Measurements from ENCODE around the gene ANKRD23. TPM values are rescaled to one million over a fixed set of nuclear protein-coding genes. Genes with fewer than 3 reads are reported as not detected.
A peak's percentile ranks its signal among the peaks of the same experiment; 100 is the strongest.
"Not testable (repeated sequence)": the region's sequence is repeated elsewhere in the genome, so short reads cannot be mapped to it uniquely, and the experiment has no call there.

ANKRD23 gene
- total RNA-seq, 1 donor from 2014 or later: 8.8 TPM

DNA sequence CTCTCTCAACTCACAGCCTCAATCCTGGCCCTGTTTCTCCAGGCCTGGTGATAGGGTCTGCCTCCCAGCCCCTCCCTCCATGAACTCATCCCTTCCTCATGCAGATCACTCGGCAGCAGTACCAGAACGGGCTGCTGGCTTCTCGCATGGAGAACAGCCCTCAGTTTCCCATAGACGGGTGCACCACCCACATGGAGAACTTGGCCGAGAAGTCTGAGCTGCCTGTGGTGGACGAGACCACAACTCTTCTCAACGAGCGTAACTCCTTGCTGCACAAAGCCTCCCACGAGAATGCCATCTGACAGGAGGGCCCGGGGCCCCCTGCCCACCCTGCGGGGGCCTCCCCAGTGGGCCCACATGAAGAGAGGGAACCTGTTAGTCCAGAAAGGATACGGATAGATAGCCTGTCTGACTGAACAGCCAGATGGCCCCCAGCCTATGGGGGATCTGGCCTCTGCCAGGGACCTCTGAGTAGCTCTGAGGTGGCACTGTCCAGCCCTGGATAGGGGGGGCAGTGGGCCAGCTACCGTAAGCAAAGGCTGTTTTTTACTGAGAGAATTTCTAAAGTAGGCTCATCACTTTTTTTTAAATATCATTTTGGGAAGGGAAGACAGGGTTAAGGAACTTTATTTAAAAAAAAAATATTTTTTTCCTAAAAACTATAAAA is 34.5 kb downstream of the ANKRD23 start:
- Mint-ChIP-seq H3K27me3 (ENCODE audit: insufficient read depth) (no peaks in the 10 kb centered on the region), H3K27ac (no peak overlapping the region), H3K4me1 (ENCODE audit: low read depth) (peaks cover 16% of the 10 kb centered on the region), H3K4me3 (no peak overlapping the region), H3K36me3 (ENCODE audit: low read depth) (peaks cover 7% of the 10 kb centered on the region), H3K9me3 (no peaks in the 10 kb centered on the region)
- intact Hi-C loops (cut with micrococcal nuclease): no loop called here
- DNase-seq (ENCODE audit: low spot score): no peak

DNA sequence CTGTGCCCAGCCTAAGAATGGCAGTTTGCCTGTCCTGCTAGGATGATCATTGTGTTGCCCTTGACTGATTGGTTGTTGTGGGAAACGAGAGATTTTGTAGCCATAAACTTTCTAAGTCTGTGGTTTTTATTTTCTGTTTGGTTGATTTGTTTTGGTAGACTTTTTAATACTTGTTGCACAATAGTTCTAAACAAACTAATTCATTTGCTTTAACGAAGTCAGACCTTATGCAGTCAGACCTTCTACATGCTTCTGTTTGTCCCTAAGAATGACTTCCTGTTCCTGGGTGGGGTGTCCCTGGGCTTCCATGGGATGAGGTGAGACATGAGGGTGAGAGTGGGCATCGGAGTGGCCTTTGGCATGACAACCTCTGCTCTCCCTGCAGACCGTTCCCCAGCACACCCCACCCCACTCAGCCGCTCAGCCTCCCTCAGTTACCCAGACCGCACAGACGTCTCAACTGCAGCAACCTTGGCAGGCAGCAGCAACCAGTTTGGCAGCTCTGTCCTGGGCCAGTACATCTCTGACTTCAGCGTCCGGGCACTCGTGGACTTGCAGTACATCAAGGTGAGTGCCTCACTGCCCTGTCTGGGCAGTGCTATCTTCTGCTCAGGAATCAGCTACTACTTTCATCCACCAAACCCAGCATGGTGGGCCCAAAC is 35.5 kb downstream of the ANKRD23 start:
- DNase-seq (ENCODE audit: low spot score): no peak
- no peaks in the 10 kb centered on the region for H3K9me3 Mint-ChIP-seq
- no peaks in the 10 kb centered on the region for H3K27me3 Mint-ChIP-seq (ENCODE audit: insufficient read depth)
- intact Hi-C loops (cut with micrococcal nuclease): no loop called here
- H3K36me3 Mint-ChIP-seq (ENCODE audit: low read depth): peaks cover 7% of the 10 kb centered on the region
- H3K4me1 Mint-ChIP-seq (ENCODE audit: low read depth): peaks cover 16% of the 10 kb centered on the region
- no peak overlapping the region for H3K27ac Mint-ChIP-seq
- no peak overlapping the region for H3K4me3 Mint-ChIP-seq

DNA sequence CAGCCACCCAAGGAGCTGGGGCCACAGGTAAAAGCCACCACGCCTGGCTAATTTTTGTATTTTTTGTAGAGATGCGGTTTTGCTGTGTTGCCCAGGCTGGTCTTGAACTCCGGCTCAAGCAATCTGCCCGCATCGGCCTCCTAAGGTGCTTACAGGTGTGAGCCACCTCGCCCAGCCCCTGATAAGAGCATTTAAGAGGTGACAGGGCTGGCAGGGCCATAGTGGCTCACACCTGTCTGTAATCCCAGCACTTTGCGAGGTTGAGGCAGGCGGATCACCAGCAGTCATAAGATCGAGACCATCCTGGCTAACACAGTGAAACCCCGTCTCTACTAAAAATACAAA is 36.7 kb downstream of the ANKRD23 start:
- Mint-ChIP-seq H3K27me3 (ENCODE audit: insufficient read depth) (no peaks in the 10 kb centered on the region), H3K36me3 (ENCODE audit: low read depth) (peaks cover 3% of the 10 kb centered on the region), H3K4me1 (ENCODE audit: low read depth) (peaks cover 10% of the 10 kb centered on the region), H3K4me3 (peak overlapping the region; percentile 58), H3K27ac (peak overlapping the region; percentile 91), H3K9me3 (no peaks in the 10 kb centered on the region)
- intact Hi-C loops (cut with micrococcal nuclease): no loop called here
- no peak for DNase-seq (ENCODE audit: low spot score)

DNA sequence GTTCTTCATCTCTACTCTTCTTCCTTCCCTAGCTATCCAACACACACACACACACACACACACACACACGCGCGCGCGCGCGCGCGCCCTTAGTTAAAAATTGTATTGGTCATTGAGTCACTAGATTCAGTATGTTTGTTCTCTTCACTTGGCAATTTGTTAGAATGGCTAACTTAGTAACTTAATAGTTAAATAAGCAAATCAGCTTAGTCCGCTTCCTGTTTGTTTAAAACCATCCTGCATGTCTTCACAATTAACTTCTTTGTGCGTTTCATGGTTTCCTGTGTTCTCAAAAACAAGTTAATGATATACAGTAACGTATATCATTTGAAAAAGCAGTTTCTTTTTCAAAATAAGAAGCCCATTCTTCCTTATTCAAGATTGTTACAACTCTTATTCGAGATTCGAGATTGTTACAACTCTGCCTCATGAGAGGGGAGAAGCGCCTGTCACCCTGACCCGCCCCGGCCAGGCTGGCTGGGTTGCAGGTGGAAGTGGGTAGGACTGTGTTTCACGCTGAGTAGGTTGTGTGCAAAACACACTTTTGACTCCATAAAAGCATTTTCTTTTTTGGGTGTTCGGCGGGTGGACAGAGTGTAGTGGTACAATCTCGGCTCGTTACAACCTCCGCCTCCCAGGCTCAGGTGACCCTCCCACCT is 37.2 kb downstream of the ANKRD23 start:
- Mint-ChIP-seq H3K9me3 (no peaks in the 10 kb centered on the region), H3K27ac (peak overlapping the region; percentile 91), H3K4me1 (ENCODE audit: low read depth) (peaks cover 10% of the 10 kb centered on the region), H3K4me3 (peak overlapping the region; percentile 58), H3K36me3 (ENCODE audit: low read depth) (peaks cover 3% of the 10 kb centered on the region), H3K27me3 (ENCODE audit: insufficient read depth) (no peaks in the 10 kb centered on the region)
- intact Hi-C loops (cut with micrococcal nuclease): no loop called here
- DNase-seq (ENCODE audit: low spot score): no peak

DNA sequence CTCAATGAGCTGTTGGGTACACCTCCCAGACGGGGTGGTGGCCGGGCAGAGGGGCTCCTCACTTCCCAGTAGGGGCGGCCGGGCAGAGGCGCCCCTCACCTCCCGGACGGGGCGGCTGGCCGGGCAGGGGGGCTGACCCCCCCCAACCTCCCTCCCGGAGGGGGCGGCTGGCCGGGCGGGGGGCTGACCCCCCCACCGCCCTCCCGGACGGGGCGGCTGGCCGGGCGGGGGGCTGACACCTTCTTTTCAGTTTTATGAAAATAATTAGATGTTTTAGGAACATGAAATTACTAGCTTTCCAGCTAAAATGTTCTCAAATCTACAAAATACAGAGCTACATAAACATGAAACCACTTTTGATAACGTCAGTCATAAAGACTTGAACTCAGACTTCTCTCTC is 37.9 kb downstream of the ANKRD23 start:
- intact Hi-C loops (cut with micrococcal nuclease); H3K9me3 Mint-ChIP-seq; H3K4me3 Mint-ChIP-seq; DNase-seq (ENCODE audit: low spot score); H3K36me3 Mint-ChIP-seq (ENCODE audit: low read depth); H3K27me3 Mint-ChIP-seq (ENCODE audit: insufficient read depth): not testable (repeated sequence)
- peaks cover 10% of the 10 kb centered on the region for H3K4me1 Mint-ChIP-seq (ENCODE audit: low read depth)
- H3K27ac Mint-ChIP-seq: peak overlapping the region; percentile 91

DNA sequence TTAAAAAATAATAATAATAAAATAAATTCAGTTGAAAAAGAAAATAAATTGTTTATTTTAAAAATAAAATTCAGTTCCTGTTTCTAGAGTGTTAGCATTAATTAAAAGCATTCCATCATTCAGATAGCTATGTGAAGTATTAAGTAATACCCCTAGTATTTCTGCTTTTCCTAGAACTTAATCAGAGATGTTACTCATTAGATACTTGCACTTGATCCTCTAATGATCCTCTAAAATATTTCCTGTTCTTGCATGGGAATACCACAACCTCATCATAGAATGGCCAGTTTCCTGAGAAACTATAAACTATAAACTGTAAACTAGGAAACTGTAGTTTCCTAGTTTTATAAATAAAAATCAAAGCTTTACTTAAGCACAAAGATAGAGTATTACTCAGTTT is 38.8 kb downstream of the ANKRD23 start:
- DNase-seq (ENCODE audit: low spot score): no peak
- no peak overlapping the region for H3K27ac Mint-ChIP-seq
- H3K9me3 Mint-ChIP-seq: no peaks in the 10 kb centered on the region
- no peaks in the 10 kb centered on the region for H3K36me3 Mint-ChIP-seq (ENCODE audit: low read depth)
- H3K4me1 Mint-ChIP-seq (ENCODE audit: low read depth): peaks cover 10% of the 10 kb centered on the region
- intact Hi-C loops (cut with micrococcal nuclease): no loop called here
- H3K4me3 Mint-ChIP-seq: no peak overlapping the region
- no peaks in the 10 kb centered on the region for H3K27me3 Mint-ChIP-seq (ENCODE audit: insufficient read depth)

DNA sequence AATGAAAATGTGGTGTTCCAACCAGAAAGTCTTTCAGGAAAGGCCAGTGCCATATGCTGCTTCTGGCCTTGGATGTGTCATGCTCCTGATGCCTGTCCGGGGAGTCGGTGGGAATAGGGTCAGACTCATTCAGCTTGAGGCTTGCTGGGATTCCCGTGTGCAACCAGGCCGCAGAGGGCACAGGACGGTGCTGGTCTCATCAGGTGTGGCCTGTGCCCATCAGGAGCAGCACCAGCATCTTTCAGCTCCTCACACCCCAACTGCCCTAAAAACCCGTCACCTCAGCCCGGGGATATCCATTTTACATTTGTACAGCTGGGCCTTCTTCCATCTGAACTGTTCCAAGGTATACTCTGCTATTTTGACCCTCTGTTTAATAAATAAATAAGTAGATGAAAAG is 41.1 kb downstream of the ANKRD23 start:
- Mint-ChIP-seq H3K36me3 (ENCODE audit: low read depth) (peaks cover 2% of the 10 kb centered on the region), H3K4me1 (ENCODE audit: low read depth) (peaks cover 10% of the 10 kb centered on the region), H3K27ac (no peak overlapping the region), H3K9me3 (no peaks in the 10 kb centered on the region), H3K4me3 (no peak overlapping the region), H3K27me3 (ENCODE audit: insufficient read depth) (no peaks in the 10 kb centered on the region)
- no peak for DNase-seq (ENCODE audit: low spot score)
- intact Hi-C loops (cut with micrococcal nuclease): loop anchor here (1.0 kb wide), 1 partner anchor 42 kb away; the partner anchor contains the start of gene CNNM4

DNA sequence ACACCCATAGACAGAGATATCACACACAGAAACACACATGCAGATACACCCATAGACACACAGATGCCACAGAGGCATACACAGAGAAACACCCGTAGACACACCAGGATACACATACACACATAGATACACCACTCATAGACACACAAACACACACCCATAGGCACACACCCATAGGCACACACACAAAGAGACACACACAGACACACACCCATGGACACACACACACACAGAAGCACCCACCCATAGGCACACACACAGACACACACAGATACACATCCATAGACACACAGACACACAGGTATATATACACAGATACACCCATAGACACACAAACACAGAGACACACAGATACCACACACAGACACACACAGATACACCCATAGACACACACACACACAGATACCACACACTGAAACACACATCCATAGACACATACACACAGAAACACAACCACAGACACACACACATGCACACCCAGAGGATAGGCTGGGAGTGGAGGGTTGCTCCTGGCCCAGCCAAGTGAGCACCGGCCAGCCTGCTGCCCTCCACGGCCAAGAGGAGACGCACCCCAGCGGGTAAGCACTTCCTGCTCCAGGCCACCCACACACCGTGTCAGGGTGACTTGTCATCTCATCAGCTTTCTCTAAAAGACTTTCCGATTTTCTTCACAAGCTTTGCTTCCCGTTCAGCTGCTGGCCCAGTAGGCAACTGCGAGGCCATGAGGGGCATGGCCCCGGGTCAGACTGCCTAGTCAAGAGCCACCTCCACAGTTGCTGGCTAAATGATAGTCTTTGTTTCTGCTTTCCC is 41.8 kb downstream of the ANKRD23 start:
- Mint-ChIP-seq H3K4me3 (no peak overlapping the region), H3K27me3 (ENCODE audit: insufficient read depth) (no peaks in the 10 kb centered on the region), H3K4me1 (ENCODE audit: low read depth) (peaks cover 10% of the 10 kb centered on the region), H3K27ac (no peak overlapping the region), H3K9me3 (no peaks in the 10 kb centered on the region), H3K36me3 (ENCODE audit: low read depth) (peaks cover 2% of the 10 kb centered on the region)
- intact Hi-C loops (cut with micrococcal nuclease): loop anchor here (1.0 kb wide), 2 partner anchors 42 to 62 kb away; partner anchors contain the start of genes CNNM4 and LMAN2L
- no peak for DNase-seq (ENCODE audit: low spot score)

DNA sequence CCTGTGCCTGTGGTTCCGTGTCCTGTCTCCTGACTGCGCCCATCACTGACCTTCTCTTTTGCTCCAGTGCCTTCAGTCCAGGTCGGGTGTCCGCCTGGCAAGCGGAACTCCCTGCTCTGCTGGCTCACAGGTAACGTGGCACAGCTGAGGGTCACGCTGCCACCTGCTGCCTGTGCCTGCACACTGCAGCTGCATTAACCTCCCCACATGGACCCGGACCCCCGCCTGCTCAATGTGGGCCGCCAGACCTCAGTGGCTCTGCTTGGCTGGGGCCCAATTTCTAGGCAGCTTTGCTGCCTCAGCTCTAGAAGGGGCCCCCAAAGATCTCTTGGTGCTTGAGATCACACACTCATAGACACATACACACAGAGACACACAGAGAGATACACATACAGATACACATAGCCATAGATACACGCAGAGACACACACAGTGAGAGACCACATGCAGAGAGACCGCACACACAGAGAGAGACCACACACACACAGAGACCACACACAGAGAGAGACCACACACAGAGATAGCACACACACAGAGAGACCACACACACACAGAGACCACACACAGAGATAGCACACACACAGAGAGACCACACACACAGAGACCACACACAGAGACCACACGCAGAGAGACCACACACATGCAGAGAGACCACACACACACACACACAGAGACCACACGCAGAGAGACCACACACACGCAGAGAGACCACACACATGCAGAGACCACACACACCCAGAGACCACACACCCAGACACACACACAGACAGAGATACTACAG is 42.6 kb downstream of the ANKRD23 start:
- no peaks in the 10 kb centered on the region for H3K27me3 Mint-ChIP-seq (ENCODE audit: insufficient read depth)
- intact Hi-C loops (cut with micrococcal nuclease): loop anchor here (1.0 kb wide), 1 partner anchor 61 kb away; the partner anchor contains the start of gene LMAN2L
- peak; percentile 49 for DNase-seq (ENCODE audit: low spot score)
- H3K9me3 Mint-ChIP-seq: no peaks in the 10 kb centered on the region
- H3K4me3 Mint-ChIP-seq: no peak overlapping the region
- peaks cover 2% of the 10 kb centered on the region for H3K36me3 Mint-ChIP-seq (ENCODE audit: low read depth)
- H3K4me1 Mint-ChIP-seq (ENCODE audit: low read depth): peaks cover 2% of the 10 kb centered on the region
- H3K27ac Mint-ChIP-seq: no peak overlapping the region

DNA sequence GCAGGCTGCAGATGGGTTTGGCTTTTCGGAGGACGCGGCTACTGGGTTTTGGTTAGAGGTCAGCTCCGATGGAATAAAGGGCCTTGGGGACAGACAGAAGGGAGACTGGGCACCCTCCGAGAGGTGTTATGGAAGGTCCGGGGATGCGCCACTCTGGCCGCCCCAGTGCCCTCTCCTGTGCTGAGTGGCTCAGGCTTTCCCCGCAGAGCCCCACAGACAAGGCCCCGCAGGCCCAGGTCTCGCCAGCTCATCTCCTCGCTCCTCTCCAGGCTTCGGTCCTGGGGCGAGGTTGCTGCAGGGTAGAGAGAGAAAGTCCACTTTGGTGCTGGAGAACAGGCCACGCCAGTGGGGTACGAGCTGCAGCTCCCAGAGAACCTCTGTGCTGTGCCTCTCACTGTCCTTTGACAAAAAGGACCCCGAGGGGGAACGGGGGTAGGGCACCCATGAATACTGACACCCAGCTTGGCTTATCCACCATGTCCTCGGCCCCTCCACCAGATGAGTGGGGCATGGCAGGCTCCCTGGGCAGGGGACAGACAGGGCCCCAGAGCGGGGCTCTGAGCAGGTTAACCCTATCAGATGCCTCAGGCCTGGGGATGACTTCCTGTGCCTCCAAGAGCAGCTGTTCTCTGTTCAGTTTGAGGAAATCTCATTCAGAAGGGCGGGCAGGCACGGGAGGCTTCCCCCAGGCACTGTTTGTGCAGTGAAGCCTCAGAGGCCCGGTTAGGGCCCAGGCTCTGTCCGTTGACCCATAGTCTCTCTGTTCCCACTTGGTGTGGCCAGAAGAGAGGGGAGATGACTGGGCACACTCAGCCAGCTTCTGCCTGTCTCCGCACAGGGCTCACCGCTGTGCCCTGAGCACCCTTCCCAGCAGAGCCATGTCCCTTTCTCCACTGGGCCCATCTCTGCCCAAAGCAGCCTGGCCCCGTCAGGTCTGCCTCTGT is 43.5 kb downstream of the ANKRD23 start:
- Mint-ChIP-seq H3K36me3 (ENCODE audit: low read depth) (peaks cover 2% of the 10 kb centered on the region), H3K4me3 (no peak overlapping the region), H3K9me3 (no peaks in the 10 kb centered on the region), H3K27ac (no peak overlapping the region), H3K27me3 (ENCODE audit: insufficient read depth) (no peaks in the 10 kb centered on the region), H3K4me1 (ENCODE audit: low read depth) (no peaks in the 10 kb centered on the region)
- intact Hi-C loops (cut with micrococcal nuclease): loop anchor here (1.0 kb wide), 1 partner anchor 60 kb away; the partner anchor contains the start of gene LMAN2L
- no peak for DNase-seq (ENCODE audit: low spot score)

DNA sequence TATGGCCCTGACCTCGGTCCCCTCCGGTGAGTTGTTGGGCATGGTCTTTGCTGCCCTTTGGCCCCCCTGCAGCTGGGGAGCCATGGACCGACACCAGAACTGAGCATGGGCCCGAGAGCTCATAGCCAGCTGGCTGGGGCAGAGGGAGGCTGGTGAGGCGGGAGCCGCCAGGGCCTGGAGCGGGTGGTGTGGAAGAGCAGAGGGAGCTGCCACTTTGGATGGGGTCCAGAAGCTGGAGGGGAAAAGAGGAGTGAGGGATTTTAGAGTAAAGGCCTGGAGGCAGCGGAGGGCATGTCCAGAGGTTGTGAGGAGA is 44.2 kb downstream of the ANKRD23 start:
- peaks cover 2% of the 10 kb centered on the region for H3K36me3 Mint-ChIP-seq (ENCODE audit: low read depth)
- no peaks in the 10 kb centered on the region for H3K9me3 Mint-ChIP-seq
- no peak overlapping the region for H3K27ac Mint-ChIP-seq
- no peak for DNase-seq (ENCODE audit: low spot score)
- intact Hi-C loops (cut with micrococcal nuclease): no loop called here
- H3K4me1 Mint-ChIP-seq (ENCODE audit: low read depth): no peaks in the 10 kb centered on the region
- no peak overlapping the region for H3K4me3 Mint-ChIP-seq
- H3K27me3 Mint-ChIP-seq (ENCODE audit: insufficient read depth): no peaks in the 10 kb centered on the region
